ENCODE results near the gene GAN.
"Not testable (repeated sequence)": the region's sequence is repeated elsewhere in the genome, so short reads cannot be mapped to it uniquely, and the experiment has no call there.

Gene GAN

DNA sequence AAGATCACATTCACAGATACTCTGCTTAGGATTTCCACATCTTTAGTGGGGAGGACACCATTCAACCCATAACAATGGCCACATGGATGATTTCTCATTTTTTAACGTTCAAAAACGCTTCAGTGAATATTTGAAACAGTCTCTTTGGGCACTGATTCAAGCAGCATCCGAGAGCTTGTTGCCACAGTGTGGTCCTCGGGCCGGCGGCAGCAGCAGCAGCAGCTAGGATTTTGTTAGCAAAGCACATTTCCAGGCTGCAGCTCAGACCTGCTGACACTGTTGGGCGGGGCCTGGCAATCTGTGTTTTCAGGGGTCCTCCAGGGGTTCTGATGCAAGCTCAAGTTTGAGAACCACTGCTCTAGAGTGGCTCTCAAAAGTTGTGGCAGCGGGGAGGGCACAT is 102.0 kb downstream of the GAN start:
- no peak for FAIRE-seq
- DNase-seq (ENCODE audit: insufficient read length, low spot score) = no peak
- TF ChIP-seq, protein P1, sequence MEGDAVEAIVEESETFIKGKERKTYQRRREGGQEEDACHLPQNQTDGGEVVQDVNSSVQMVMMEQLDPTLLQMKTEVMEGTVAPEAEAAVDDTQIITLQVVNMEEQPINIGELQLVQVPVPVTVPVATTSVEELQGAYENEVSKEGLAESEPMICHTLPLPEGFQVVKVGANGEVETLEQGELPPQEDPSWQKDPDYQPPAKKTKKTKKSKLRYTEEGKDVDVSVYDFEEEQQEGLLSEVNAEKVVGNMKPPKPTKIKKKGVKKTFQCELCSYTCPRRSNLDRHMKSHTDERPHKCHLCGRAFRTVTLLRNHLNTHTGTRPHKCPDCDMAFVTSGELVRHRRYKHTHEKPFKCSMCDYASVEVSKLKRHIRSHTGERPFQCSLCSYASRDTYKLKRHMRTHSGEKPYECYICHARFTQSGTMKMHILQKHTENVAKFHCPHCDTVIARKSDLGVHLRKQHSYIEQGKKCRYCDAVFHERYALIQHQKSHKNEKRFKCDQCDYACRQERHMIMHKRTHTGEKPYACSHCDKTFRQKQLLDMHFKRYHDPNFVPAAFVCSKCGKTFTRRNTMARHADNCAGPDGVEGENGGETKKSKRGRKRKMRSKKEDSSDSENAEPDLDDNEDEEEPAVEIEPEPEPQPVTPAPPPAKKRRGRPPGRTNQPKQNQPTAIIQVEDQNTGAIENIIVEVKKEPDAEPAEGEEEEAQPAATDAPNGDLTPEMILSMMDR (IDR thresholded peaks at IDR 0.05; ENCODE audit: insufficient read depth, missing control alignments) = no peak

- no peak for FAIRE-seq
- TF ChIP-seq, protein P1 (IDR thresholded peaks at IDR 0.05; ENCODE audit: insufficient read depth, missing control alignments) = no peak
- DNase-seq (ENCODE audit: insufficient read length, low spot score) = no peak
These were observed 102.4 kb downstream of the GAN start for GRCh38 chr16:81417210-81417609.

GRCh38 chr16:81419806-81420205 is 105.0 kb downstream of the GAN start:
- FAIRE-seq (no peak), DNase-seq (ENCODE audit: insufficient read length, low spot score) (no peak)
- TF ChIP-seq, protein P1 (IDR thresholded peaks at IDR 0.05; ENCODE audit: insufficient read depth, missing control alignments) = no peak

DNA sequence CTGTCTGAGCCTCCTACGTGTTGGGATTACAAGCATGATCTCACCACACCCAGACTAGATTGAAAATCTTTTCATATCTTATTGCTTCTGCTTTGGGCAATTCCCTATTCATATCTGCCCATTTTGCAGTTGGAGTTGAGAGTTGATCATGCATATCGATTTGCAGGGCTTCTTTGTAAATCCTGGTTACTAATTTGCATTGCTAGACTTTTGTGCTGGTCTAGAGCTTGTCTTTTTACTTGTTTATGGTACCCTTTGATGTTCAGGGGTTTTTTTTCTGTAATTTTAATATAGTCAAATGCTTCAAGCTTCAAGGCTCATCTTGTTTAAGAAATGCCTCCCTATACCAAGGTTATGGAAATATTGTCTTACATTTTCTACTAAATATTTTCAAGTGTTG is 106.4 kb downstream of the GAN start:
- no peak for DNase-seq (ENCODE audit: insufficient read length, low spot score)
- FAIRE-seq = no peak

DNA sequence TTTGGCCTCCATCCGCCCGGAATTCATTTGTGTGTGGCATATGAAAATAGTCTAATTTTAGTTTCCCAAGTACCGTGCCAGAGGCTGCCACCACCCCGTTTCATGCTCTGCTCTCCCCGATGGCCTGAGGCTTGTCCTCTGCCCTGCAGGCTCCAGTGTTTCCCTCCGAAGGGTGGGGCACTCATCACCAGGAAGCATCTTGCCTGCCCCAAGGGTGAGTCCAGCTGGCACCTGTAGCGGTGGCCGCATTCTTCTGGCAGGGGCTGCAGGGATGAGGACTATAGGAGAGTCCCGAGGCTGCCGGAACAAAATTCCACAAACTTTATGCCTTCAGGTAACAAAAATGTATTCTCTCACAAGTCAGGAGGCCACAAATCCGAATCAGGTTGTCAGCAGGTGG is 106.8 kb downstream of the GAN start:
- TF ChIP-seq, protein P1 (IDR thresholded peaks at IDR 0.05; ENCODE audit: insufficient read depth, missing control alignments) = no peak
- FAIRE-seq (no peak), DNase-seq (ENCODE audit: insufficient read length, low spot score) (no peak)

More for the DNA sequence above, 106.4 kb downstream of the GAN start:
- TF ChIP-seq, protein P1 (IDR thresholded peaks at IDR 0.05; ENCODE audit: insufficient read depth, missing control alignments) = no peak

DNA sequence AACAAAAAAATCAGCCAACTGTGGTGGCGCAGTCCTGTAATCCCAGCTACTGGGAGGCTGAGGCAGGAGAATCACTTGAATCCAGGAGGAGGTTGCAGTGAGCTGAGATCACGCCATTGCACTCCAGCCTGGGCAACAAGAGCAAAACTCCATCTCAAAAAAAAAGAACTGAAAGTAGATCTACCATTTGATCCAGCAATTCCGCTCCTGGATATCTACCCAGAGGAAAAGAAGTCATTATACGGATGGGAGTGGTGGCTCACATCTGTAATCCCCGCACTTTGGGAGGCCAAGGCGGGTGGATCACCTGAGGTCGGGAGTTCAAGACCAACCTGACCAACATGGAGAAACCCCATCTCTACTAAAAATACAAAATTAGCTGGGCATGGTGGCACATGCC is 107.4 kb downstream of the GAN start:
- FAIRE-seq; DNase-seq (ENCODE audit: insufficient read length, low spot score): not testable (repeated sequence)

GRCh38 chr16:81424771-81425170 is 110.0 kb downstream of the GAN start:
- FAIRE-seq (no peak), DNase-seq (ENCODE audit: insufficient read length, low spot score) (no peak)
- TF ChIP-seq, protein P1 (IDR thresholded peaks at IDR 0.05; ENCODE audit: insufficient read depth, missing control alignments) = no peak

GRCh38 chr16:81427219-81427618 is 112.5 kb downstream of the GAN start:
- TF ChIP-seq, protein P1 (IDR thresholded peaks at IDR 0.05; ENCODE audit: insufficient read depth, missing control alignments) = no peak
- DNase-seq (ENCODE audit: insufficient read length, low spot score) (no peak), FAIRE-seq (no peak)
